GM18867 (cell line): ENCODE measurements around the gene MAPT.
"Not testable (repeated sequence)": the region's sequence is repeated elsewhere in the genome, so short reads cannot be mapped to it uniquely, and the experiment has no call there.

Experiments
- ATAC-seq: cut with Tn5 transposase; IDR thresholded peaks from one replicate; pipeline ENCODE4 v1.9.1; 2021; ENCODE audit warnings: mild to moderate bottlenecking, moderate library complexity; ENCODE audit not compliant: unreplicated experiment

The MAPT gene

DNA sequence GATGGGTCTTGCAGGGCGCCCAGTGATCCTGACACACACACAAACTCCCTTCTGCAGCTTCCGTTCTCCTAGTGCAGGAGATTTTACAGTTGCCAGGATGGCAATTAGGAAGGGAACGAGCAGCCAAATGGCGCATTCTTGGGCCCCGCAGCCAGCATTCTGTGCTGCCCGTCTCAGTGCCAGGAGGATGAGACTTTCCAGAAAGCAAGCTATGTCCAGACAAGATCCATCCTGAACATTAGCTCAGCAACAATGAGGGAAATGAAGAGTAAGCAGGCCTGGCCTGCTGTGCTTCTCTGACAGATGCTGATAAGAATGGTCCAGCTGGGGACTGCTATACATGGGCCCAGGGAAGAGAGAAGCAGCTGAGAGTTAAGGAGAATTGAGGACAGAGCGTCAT lies 33.2 kb upstream of the MAPT start:
- ATAC-seq: no peak

DNA sequence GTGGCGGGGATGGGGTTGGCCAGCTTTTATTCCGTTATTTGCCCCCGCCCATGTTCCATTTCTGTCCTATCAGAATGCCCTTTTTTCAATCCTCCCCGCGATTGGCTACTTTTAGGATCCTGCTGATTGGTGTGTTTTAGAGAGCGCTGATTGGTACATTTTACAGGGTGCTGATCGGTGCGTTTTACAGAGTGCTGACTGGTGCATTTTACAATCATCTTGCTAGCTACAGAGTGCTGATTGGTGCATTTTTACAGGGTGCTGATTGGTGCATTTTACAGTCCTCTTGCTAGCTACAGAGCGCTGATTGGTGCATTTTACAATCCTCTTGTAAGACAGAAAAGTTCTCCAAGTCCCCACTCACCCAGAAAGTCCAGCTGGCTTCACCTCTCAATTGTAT lies 32.2 kb upstream of the MAPT start:
- ATAC-seq: not testable (repeated sequence)

DNA sequence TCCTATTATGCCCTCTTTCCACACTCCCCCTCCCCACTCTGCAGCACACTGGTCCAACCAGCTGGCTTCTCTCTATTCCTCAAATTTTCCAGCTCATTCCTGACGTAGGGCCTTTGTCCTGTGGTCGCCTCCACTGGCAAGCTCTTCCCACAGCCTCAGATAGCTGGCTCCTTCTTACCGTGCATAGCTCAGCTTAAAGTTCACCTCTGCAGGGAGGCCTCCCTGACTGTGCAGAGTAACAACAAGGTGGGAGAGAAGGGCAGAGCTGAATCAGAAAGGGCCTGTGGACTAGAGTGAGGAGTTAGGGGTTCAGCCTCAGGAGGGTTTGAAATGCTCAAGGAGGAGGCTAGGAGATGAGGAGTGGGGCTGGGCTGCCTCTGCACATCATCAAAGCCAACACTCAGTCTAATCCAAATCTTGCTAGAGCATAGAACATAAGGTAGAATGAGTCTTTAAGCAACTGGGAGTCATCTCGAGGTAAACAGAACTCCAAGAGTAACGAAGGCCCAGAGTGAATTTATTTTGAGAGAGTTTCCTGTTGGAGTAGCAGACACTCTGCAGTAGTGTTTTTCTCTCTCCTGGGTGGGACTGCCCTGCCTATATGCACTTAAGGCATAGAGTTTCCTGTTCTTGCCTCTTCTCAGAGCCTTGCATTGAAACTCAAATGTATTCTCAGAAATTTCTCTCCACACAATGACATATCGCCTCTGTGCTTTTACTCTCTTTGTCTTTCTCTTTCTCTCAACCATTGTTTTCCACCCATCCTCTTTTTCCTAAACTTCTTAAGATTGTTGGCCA lies 30.3 kb upstream of the MAPT start:
- ATAC-seq: no peak

DNA sequence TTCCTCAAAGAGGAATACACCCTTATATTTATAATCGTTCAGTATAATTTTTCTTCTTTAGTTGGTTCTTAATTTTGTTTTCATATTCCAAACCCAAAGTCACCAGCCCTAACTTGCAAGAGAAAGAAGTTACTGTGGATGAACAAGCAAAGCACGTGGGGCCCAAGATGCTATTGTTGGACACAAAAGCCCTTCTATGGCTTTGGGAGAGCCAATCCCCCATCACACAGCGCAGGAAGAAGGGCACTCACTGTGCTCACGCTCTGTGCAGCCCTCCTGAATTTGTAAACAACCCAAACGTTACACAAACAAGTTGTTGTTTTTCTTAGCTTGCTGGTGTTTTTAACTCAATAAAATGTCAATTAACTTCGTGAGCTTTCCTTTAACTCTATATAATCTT lies 27.2 kb upstream of the MAPT start:
- ATAC-seq: no peak

DNA sequence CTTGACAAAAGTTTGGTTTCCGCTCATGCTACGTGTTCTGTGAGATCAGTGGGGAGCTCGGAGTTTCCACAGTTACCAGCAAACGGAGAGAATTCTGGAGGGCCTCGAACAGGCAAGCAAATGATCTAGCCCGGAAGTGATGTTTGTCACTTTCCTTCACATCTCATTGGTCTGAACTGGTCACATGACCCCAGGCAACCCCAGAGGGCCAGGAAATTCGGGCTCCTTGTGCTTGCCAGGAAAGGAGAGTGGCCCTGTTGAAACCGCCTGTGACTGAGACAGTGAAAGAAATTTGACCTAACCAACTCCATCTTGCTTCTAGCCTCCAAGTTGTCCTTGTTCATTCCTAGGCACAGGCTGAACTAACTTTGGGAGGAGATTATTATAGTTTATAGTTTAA lies 26.7 kb upstream of the MAPT start:
- ATAC-seq: no peak

DNA sequence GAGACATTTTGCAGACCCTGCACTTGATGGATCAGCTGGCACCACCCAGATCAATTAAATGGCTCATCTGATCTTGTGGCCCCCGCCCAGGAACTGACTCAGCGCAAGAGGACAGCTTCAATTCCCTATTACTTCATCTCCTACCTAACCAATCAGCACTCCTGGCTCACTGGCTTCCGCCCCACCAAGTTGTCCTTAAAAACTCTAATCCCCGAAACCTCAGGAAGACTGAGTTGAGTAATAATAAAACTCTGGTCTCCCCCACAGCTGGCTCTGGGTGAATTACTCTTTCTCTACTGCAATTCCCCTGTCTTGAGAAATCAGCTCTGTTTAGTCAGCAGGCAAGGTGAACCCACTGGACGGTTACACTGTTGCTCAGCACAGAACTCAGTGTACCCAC lies 26.1 kb upstream of the MAPT start:
- no peak for ATAC-seq

DNA sequence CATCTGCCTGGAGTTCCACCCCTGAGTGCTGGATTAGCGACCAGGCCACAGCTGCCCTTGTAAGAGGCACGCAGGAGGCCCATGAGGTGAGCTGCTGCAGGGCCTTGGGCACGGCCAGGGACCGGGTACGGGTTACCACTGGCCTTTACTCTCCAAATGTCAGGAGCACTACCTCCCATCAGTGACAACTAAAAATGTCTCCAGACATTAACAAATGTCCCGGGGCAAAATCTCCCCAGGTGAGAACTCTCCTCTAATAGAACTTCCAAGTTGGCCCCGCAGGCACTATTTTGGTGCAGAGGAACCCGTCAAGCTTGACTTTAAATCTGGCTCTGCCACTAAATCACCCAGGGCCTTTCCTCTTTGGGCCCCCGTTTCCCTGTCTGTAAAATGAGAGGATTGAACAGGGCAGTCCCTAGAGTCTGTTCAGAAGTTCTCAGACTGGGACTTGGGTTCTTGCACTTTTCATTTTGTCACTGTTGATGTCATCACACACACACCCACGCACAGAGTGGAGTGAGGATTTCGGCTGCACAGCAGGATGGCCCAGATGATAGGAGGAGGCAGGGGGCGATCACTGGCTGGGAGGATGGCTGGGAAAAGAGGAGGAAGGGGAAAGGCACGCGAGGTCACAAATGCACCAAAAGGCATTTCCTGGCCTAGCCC lies 24.5 kb upstream of the MAPT start:
- ATAC-seq: no peak

DNA sequence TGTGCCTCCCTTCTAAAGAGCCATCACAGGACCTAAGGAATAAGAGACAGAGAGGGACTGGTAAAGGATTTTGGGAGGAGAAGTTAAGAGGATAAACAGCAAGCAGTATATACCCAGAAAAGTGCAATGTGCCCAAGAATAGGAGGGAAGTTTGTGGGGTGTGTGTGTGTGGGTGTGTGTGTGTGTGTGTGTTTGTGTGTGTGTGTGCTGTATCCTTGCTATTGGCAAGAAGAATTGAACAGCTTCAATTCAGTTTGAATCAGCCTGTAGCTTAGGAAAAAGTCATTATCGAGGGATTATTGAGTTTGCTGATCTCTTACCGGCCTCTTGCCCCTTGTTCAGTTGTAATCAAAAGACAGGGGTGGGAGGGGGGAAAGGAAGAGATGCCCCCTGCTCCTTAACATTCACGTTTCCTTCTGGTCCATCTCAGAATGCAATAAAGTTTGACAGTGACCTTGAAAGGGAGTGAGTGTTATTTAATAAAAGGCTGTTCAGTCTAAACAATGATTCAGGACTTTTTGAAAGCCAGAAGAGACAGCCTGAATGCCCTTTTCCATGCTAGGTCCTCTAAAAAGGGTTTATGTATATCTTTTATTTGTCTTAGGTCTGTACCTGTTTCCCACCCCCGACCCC lies 23.9 kb upstream of the MAPT start:
- no peak for ATAC-seq

DNA sequence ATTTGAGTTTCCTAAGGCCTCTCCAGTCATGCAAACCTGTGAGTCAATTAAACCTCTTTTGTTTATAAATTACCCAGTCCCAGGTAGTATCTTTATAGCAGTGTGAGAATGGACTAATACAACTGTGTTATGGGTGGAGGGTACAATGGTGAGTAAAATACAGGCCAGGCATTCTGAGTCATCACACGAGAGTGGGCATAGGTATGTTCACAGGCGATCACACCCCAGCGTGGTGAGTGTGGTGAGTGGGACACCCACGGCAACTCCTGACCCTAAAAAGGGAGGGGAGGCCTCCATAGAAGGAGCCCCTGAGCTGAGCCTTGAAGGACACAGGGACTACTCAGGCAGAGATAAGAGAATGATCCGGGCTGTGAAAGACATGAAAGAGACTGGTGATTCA lies 22.6 kb upstream of the MAPT start:
- no peak for ATAC-seq

DNA sequence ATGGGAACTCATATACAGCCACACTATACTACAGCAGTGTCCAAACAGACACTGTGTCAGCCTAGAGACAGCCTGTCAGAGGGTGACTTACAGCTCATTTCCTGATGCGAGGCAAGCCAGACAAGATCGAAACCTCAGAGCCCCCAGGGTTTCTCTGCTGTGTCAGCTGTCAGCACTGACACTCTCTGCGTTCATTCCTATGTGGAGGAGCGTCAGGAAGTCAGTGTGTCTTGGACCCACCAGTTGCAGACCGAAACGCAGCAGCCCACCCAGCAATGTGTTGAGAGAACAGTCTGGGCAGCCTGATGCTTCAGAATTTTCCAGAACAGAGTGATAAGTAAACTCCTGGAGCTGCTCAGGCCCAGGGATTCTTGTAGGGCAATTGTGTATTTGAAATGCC lies 20.6 kb upstream of the MAPT start:
- no peak for ATAC-seq

DNA sequence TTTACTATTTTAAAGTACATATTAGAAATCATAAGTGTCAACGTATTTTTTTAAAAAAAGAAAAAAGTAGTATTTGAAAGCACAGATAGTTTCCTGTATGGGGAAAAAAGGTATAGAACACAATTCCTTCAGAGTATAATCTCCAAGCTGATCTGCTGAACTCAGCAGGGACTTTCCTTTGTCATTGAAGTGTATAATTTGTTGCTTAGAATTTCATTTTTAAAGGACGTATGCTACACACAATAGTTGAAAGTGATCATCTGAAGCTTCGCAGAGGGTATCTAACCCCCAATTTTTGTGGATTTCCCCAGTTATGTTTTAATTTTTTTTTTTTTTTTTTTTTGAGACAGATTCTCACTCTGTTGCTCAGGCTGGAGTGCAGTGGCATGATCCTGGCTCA lies 20.2 kb upstream of the MAPT start:
- no peak for ATAC-seq

DNA sequence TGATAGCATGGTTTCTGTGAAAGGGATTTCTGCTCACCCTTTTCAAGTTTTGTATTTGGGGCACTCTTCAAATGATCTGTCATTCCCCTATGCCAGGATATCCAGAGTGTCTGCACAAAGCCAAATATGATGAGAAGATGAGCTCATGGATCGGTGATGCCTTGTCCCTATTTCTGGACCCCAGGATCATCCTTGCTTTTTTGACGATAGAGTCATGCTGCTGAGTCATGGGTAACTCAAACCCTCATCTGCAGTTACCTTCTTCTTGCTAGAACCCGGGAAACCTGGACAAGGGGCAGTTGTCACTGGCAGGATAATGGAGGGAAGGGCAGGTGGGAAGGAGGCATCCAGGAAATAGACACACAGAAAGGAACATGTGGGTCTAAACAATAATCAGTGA lies 17.8 kb upstream of the MAPT start:
- ATAC-seq: no peak

DNA sequence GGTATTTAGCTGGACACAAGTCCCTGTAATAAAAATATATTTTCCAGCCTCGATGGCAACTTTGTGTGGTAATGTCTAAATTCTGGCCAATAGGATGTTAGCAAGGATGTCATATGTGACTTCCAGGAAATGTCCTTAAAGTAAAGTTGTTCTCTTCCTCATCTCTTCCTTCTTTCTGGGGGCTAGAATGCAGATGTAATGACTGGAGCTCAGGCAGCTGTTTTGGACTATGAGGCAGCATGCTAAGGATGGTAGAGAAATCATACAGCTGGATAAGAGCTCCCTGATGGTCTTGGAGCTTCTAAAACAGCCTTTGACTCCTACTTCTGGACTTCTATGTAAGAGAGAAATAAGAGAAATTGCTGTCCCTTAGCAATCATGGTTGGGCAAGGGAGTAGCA lies 16.9 kb upstream of the MAPT start:
- no peak for ATAC-seq

DNA sequence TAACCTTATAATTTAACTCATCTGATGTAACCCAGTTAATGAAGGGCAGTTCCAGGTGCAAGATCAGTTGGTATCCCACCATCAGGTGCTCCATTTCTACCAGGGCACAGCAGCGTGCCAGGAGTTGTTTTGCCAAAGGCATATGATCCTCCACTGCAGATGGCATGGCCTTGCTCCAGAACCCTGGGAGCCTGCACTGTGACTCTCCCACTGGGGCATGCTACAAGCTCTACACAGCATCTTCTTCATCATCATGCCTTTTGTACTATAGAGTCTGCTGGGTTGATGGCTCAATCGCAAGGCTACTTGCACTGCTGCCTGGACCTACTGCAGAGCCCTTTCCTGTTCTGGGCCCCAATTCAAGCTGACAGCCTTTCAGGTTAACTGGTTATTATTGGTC lies 11.3 kb upstream of the MAPT start:
- no peak for ATAC-seq

DNA sequence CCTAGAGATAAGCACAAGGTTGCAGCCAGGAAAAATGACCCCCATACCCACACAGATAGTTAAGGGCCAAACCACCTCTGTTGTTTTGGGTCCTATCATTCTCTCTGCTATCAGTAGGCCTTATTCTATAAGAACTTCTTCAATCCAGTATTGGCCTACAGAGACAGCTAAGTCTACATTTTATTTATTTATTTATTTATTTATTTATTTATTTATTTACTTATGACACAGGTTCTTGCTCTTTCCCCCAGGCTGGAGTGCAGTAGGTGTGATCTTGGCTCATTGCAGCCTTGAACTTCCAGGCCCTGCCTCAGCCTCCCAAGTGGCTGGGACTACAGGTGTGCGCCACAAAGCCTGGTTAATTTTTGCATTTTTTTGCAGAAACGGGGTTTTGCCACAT lies 7.5 kb upstream of the MAPT start:
- ATAC-seq: no peak

DNA sequence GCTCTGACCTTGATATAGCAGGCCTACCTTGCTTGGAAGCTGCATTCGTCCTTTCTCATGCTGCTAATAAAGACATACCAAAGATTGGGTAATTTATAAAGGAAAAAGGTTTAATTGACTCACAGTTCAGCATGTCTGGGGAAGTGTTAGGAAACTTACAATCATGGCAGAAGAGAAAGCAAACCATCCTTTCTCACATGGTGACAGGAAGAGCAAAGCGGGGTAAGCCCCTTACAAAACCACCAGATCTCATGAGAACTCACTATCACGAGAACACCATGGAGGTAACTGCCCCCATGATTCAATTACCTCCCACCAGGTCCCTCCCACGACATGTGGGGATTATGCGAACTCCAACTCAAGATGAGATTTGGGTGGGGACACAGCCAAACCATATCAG lies 6.0 kb upstream of the MAPT start:
- no peak for ATAC-seq

DNA sequence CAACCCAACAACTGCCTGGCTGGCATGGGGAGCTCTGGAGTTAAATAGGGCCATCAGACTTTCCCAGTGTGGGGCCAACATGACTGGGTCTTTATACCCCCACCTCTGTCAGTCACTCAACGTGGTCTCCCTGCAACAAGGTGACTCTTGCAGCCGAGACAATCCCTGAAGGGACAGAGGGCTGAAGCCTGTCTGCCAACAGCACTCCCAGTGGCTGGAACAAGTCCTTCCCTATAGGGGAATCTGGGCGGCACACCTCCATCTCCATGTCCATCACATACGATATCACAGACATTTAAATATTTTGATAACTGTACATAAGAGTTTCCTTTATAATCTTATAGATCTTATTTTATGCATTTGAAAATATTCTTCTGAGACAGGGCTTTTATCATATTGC lies 4.8 kb upstream of the MAPT start:
- ATAC-seq: no peak

DNA sequence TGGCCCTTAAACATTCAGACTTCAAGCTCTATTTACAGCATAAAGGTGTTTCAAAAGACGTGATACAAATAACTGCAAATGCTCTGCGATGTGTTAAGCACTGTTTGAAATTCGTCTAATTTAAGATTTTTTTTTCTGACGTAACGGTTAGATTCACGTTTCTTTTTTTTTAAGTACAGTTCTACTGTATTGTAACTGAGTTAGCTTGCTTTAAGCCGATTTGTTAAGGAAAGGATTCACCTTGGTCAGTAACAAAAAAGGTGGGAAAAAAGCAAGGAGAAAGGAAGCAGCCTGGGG lies 681 bp upstream of the MAPT start:
- ATAC-seq: no peak

DNA sequence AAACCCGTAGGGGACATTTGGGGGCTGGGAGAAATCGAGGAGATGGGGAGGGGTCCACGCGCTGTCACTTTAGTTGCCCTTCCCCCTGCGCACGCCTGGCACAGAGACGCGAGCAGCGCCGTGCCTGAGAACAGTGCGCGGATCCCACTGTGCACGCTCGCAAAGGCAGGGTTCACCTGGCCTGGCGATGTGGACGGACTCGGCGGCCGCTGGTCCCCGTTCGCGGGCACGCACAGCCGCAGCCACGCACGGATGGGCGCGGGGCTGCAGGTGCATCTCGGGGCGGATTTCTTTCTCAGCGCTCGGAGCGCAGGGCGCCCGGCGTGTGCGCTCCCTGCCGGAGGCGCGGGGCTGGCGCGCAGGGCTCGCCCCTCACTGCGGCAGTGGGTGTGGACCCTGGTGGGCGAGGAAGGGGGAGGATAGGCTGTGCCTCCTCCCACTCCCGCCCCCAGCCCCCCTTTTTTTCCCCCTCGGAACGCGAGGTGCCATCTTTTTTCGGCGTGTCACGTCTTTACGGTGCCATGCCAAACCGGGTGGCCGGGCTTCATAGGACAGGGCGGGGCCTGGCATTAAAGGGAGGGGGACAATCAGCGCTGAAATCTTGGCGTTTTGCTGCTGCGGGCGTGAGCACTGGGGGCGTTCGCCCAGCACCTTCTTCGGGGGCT lies 1.1 kb downstream of the MAPT start:
- no peak for ATAC-seq

DNA sequence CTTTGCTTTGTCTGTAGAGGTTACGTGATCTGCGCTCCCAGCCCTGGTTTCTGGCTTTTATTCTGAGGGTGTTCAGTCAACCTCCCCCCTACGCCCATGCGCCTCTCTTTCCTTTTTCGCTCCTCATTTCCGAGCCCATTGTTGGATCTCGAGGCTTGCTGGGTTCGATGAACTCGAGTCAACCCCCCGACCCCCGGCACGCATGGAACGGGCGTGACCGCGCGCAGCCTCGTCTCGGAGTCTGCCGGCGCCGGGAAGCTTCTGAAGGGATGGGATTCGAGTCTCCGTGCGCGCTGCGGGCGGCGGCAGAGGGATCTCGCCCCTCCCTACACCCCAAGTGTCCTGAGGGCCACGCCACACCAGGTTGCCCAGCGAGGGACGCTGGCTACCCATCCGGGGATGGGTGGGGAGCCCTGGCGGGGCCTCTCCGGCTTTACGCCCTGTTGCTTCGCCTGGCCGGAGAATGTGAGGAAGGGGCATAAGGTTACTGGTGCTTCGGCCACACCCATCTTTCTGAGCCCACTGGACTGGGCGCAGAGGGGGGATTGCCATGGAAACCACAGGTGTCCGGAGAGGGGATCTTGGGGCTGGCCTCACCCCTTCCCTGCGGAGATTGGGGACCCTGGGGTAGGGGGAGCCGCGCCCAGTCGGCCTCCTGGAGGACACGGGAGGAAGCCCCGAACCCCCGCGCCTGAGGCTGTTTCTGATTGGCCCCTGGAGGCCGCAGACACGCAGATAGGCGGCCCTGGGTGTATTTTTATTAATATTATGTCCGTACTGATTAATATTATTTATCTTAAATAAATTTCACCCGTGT lies 1.8 kb downstream of the MAPT start:
- ATAC-seq: no peak
